Tibial nerve (tissue), 4 donors: ENCODE measurements around the gene PRKCB.
"Not testable (repeated sequence)": the region's sequence is repeated elsewhere in the genome, so short reads cannot be mapped to it uniquely, and the experiment has no call there.

Experiments used
- EP300 ChIP-seq, 2 donors: sonication (generic); formaldehyde crosslinking; IDR thresholded peaks; one replicate each; pipeline ENCODE4 v1.6.1; 2017; ENCODE audit warnings: antibody characterized with exemption in 2 of 2, mild to moderate bottlenecking in 1 of 2
- POLR2A ChIP-seq, 2 donors: fragments of 450-650 bp; IDR thresholded peaks; one replicate each; pipeline ENCODE4 v1.6.1; 2017; ENCODE audit warnings: antibody characterized with exemption in 2 of 2, mild to moderate bottlenecking in 2 of 2, moderate library complexity in 2 of 2
- TF ChIP-seq, protein P1 (sequence below), 5 experiments: fragments of 200-600 bp in 3 of 5; fragments of 450-650 bp in 2 of 5; sonication (generic) in 3 of 5; IDR thresholded peaks; one replicate each; pipeline ENCODE4 v1.5.1; 2016 to 2019; ENCODE audit warnings: antibody characterized with exemption in 5 of 5, mild to moderate bottlenecking in 3 of 5, moderate library complexity in 2 of 5

DNA sequence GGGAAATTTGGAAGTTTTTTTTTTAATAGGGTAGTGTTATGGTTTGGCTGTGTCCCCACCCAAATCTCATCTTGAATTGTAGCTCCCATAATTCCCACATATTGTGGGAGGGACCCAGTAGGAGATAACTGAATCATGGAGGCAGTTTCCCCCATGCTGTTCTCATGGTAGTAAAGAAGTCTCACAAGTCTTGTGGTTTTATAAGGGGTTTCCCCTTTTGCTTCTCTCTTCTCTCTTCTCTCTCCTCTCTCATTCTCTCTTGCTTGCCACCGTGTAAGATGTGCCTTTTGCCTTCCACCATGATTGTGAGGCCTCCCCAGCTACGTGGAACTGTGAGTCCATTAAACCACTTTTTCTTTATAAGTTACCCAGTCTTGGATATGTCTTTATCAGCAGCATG lies 403.1 kb downstream of the PRKCB start:
- TF ChIP-seq, protein P1, sequence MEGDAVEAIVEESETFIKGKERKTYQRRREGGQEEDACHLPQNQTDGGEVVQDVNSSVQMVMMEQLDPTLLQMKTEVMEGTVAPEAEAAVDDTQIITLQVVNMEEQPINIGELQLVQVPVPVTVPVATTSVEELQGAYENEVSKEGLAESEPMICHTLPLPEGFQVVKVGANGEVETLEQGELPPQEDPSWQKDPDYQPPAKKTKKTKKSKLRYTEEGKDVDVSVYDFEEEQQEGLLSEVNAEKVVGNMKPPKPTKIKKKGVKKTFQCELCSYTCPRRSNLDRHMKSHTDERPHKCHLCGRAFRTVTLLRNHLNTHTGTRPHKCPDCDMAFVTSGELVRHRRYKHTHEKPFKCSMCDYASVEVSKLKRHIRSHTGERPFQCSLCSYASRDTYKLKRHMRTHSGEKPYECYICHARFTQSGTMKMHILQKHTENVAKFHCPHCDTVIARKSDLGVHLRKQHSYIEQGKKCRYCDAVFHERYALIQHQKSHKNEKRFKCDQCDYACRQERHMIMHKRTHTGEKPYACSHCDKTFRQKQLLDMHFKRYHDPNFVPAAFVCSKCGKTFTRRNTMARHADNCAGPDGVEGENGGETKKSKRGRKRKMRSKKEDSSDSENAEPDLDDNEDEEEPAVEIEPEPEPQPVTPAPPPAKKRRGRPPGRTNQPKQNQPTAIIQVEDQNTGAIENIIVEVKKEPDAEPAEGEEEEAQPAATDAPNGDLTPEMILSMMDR (IDR thresholded peaks at IDR 0.05): not testable (repeated sequence)
- not testable (repeated sequence) for TF ChIP-seq POLR2A, EP300 (IDR thresholded peaks at IDR 0.05)
